Measurements from ENCODE around the gene AGTR1.
"Not testable (repeated sequence)": the region's sequence is repeated elsewhere in the genome, so short reads cannot be mapped to it uniquely, and the experiment has no call there.

AGTR1 gene

GRCh38 chr3:148758303-148758884 is 60.7 kb downstream of the AGTR1 start:
- DNase-seq (ENCODE audit: low spot score), result no peak

GRCh38 chr3:148759430-148759829 is 61.7 kb downstream of the AGTR1 start:
- DNase-seq (ENCODE audit: low spot score), result no peak

GRCh38 chr3:148763156-148763680 is 65.5 kb downstream of the AGTR1 start:
- DNase-seq (ENCODE audit: low spot score), result no peak

- DNase-seq (ENCODE audit: low spot score), result no peak
Measured at GRCh38 chr3:148763986-148764935, 66.6 kb downstream of the AGTR1 start.

DNA sequence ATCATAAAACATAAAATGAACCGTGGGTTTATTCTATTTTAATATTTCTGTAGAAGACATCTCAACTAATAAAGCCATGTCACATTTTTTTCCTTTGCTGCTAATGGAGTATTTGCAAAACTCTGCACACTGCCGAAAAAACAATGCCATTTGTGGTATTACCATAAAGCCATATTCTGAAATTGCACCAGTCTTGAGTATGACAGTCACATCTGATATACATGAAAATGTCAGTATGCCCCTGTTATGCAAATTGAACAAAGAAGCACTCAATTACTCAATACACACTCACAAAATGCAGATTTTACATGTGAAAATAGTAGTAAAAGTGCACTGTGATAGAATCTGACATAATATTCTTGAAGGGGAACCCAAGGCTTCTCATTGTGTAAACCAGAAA is 74.7 kb downstream of the AGTR1 start:
- no peak for DNase-seq (ENCODE audit: low spot score)

DNA sequence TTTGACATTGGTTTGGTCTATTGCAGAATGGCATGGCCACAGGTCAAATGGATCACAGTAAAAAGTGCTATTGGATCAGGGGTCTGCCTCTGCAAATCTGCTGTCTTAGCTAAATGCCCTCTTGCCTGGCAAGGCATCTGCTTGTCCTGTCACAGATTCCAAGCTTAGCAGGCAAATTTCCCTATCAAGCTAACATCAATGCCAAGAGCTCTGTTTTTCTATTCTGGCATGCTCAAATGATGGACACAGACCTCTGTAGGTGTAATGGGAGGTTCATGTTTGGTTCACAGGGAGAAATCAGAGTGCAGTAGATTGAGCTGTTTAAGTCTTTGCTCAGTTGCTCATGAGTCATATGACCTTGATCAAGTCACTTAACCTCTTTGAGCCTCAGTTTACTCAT is 75.1 kb downstream of the AGTR1 start:
- no peak for DNase-seq (ENCODE audit: low spot score)

- DNase-seq (ENCODE audit: low spot score), result no peak
Measured at GRCh38 chr3:148773805-148774204, 76.1 kb downstream of the AGTR1 start.

DNA sequence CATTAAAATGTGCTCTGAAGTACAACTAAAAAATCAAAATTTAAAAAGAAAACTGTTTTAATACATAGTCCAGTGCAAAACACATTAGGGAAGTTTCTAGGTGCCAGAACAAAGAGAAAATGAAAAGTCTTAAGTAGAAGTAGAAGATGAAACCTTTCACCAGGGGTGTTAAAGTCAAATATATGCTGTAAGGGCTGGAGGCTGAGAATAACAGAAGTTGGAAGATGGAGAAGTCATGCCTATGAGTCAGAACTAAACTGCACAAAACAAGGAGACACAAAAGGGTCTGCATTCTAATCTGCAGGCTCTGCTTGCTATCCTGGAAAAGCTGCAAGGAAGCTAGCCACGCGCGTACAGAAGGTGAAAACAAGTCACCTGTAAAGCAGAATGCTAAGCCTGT is 81.2 kb downstream of the AGTR1 start:
- DNase-seq (ENCODE audit: low spot score), result no peak

- DNase-seq (ENCODE audit: low spot score), result not testable (repeated sequence)
Measured at GRCh38 chr3:148785026-148785425, 87.3 kb downstream of the AGTR1 start.

- DNase-seq (ENCODE audit: low spot score), result not testable (repeated sequence)
Measured at GRCh38 chr3:148786159-148786558, 88.5 kb downstream of the AGTR1 start.

DNA sequence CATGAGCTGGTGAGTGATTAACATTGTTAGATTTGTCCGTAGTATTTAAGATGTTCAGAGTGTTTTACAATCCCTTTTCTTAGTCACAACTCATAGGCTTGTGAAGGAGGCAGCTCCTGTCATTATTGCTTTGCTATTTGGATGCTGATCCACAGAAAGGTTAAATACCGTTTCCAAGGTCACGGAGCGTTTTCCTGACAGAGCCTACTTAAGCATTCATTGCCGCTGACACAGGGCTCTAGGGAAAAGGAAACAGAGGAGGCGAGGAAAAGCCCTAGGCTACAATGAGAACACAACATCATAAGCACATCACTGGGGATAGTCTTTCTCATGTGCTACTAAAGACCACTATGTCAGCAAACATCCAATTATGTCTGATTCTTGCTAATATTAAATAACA is 91.4 kb downstream of the AGTR1 start:
- no peak for DNase-seq (ENCODE audit: low spot score)

DNA sequence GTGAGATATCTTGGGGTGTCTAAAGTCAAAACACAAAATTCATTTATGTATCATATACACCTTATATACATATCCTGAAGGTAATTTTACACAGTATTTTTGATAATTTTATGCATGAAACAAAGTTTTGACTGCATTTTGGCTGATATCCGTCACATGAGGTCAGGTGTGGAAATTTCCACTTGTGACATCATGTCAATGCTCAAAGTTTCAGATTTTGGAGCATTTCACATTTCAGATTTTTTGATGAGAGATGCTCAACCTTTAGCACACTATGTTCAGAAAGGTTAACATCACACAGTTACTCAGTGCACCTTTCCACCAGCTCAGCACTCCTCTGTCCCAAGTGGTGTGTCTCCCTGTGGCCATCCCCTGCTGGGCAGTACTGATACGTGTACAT is 92.2 kb downstream of the AGTR1 start:
- DNase-seq (ENCODE audit: low spot score), result no peak

DNA sequence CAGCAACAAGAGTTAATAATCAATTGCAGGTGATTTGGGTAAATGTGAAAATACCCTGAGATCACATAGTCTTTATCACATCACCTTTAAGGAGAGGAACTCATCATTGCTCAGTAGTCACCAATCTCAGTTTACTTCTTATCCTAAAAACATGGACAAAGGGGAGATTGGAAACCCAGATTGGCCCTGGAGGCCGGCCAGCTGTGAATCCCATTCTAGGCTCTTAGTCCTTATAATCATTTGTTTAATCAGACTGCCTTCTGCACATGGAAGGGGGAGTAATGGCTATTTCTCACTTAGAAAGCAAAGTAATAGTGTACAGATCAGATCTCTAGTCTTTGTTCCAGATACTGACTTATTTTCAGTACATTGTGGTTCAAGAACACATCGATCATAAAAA is 92.7 kb downstream of the AGTR1 start:
- no peak for DNase-seq (ENCODE audit: low spot score)

DNA sequence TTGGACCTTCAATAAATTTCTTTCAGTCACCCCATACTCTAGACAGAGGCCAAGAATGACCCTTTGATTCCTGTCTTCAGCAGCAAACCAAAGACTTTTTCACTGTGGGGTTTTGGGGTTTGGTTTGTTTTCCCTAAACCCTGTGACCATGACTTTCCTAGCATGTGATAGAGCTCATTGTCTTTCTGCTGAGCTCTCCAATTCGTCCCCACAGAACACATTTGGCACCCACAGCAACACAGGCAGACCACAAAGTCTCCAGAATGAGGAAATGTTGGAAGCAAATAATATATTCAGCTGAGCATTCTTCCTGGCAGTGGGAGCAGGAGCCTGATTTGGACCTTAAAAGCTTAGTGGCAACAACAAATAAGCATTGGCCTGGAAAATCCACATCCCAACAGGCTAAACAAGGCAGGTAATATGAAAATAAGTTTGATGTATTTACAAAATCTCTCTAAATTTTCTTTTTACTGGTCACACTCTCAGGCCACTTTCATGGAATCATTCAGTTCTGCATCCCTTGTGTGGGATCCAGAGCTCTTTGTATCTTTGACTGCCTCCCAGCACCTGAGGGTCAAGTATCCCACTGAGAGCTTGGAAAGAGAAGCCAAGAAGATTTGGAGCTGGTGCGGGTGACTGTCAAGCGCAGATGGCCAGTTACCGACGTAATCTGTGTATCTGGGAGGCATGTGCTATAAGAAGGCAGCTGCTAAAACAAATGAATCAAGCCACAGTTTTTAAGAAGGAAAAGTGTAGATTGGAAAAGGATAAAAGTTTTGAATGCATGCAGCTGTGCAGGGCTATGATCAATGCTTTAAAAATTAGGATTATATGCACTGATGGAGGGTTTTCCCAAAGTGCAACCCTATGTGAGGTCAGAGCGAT is 93.4 kb downstream of the AGTR1 start:
- no peak for DNase-seq (ENCODE audit: low spot score)

GRCh38 chr3:148791920-148792319 is 94.2 kb downstream of the AGTR1 start:
- DNase-seq (ENCODE audit: low spot score), result no peak

- no peak for DNase-seq (ENCODE audit: low spot score)
Measured at GRCh38 chr3:148792516-148792915, 94.8 kb downstream of the AGTR1 start.

Data from hematopoietic multipotent progenitor cell treated with erythropoietin and hydrocortisone succinate and interleukin-3 and kit ligand, for 17 days (in vitro differentiated cells).